Measurements from ENCODE around the gene PIAS4.

The PIAS4 gene

DNA sequence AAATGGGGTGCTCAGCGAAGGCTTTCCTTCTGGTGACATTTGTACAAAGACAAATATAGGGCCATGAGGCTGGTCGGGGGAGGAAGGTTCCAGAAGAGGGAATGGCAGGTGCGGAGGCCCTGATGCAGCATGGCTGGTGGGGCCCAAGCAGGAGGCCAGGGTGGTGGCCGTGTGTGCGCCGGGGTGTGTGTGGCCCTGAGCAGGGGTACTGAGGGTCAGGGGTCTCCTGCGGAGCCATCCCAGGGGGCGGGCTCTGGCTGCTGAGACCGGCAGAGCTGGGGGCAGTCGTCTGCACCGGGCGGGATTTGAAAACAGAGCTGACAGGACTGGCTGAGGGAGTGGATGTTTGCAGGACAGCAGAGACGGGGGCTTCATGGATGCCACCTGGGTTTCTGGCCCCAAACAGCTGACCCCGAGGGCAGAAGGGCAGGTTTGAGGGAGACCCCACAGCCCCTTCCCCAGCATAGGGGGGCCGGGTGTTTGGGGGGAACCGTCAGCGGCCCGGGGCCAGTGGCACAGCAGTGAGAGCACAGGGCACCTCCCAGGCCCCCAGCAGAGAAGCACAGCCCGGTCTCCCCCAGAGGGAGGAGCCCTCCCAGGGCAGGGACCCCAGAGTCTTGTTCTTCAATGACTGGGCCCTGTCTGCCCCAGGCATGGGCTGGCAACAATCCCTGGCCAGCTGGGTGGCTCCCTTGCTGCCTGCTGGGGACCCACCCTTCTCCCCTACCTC lies 11.4 kb downstream of the PIAS4 start:
- H3K27ac Mint-ChIP-seq: no peak overlapping the region

DNA sequence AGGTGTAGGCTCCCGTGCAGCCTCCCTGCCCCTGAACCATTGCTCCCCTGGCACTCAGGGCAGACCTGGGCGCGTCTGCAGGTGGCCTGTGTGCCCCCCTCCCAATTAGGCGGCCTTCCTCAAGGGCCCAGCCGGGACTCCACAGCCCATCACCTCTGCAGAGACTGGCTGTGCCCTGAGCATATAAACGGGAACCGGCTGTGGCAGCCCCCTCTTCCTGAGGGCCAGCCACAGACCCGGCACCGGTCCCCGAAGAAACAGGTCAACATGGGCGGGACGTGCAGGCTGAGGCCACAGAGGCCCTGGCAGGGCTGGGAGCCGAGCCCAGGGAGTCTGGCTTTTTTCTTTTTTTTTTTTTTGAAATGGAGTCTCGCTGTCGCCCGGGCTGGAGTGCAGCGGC lies 12.0 kb downstream of the PIAS4 start:
- Mint-ChIP-seq H3K4me3 (no peak overlapping the region), H3K36me3 (ENCODE audit: low read depth) (peaks cover 11% of the 10 kb centered on the region), H3K9me3 (no peaks in the 10 kb centered on the region), H3K4me1 (ENCODE audit: low read depth) (peaks cover 2% of the 10 kb centered on the region), H3K27me3 (ENCODE audit: low read depth) (no peaks in the 10 kb centered on the region), H3K27ac (no peak overlapping the region)

More for the DNA sequence above, 11.4 kb downstream of the PIAS4 start:
- H3K36me3 Mint-ChIP-seq (ENCODE audit: low read depth): peaks cover 9% of the 10 kb centered on the region
- H3K4me1 Mint-ChIP-seq (ENCODE audit: low read depth): peaks cover 2% of the 10 kb centered on the region
- no peaks in the 10 kb centered on the region for H3K9me3 Mint-ChIP-seq
- no peak overlapping the region for H3K4me3 Mint-ChIP-seq
- H3K27me3 Mint-ChIP-seq (ENCODE audit: low read depth): no peaks in the 10 kb centered on the region

DNA sequence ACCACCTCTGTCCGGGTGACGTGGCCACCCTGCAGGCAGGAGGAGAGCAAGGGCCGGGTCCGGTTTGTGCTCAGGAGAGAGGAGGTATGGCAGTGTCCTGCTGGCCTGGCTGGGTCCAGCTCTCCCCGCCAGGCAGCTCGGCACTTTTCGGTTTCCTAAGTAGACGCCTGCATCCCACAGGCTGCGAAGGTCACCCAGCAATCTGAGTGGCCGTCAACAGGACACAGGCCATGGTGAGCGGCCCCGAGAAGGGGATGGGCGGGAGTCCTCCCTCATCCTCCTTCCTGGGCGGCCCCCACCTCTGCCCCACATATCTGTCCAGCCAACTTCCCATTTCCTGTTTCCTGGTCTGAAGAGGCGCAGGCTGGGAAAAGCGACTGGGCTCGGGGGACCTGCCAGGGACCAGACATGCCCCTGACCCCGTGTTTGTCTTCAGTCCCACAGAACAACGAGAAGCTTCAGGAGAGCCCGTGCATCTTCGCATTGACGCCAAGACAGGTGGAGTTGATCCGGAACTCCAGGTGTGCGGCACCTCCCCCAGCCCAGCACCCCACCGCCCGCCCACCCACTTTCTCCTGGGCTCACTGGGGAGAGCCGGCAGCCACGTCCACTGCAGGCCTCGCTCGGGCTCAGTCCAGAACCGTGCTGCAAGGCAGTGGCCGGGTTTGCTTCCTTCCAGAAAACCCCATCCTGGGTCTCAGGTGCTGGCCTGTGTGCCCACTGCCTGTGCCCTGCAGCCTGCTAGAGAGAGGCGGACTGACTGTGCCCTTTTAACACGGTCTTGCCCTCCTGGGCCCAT lies 16.3 kb downstream of the PIAS4 start:
- Mint-ChIP-seq H3K27ac (no peak overlapping the region), H3K36me3 (ENCODE audit: low read depth) (peaks cover 17% of the 10 kb centered on the region), H3K4me3 (no peak overlapping the region), H3K27me3 (ENCODE audit: low read depth) (no peaks in the 10 kb centered on the region), H3K9me3 (no peaks in the 10 kb centered on the region), H3K4me1 (ENCODE audit: low read depth) (peaks cover 2% of the 10 kb centered on the region)

DNA sequence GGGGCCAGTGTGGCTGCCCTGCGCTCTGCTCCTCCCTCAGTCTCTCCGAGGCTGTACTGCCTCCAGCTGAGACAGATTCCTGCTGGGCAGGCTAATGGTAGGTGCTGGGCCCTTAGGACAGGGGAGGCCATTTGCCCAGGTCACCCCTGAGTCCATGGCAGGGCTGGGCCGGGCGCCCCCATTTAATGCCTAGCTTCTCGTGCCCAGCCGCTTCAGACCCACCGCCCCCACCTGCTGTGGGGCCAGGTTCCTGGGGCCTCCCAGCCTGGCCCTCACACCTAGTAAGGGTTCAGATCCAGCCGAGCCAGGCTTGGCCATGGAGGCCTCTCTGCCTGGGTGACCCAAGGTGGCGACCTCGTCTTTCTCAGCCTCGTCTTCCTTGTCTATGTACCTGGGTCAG lies 17.8 kb downstream of the PIAS4 start:
- Mint-ChIP-seq H3K4me3 (no peak overlapping the region), H3K4me1 (ENCODE audit: low read depth) (peaks cover 2% of the 10 kb centered on the region), H3K27ac (no peak overlapping the region), H3K36me3 (ENCODE audit: low read depth) (peaks cover 17% of the 10 kb centered on the region), H3K27me3 (ENCODE audit: low read depth) (no peaks in the 10 kb centered on the region), H3K9me3 (no peaks in the 10 kb centered on the region)

DNA sequence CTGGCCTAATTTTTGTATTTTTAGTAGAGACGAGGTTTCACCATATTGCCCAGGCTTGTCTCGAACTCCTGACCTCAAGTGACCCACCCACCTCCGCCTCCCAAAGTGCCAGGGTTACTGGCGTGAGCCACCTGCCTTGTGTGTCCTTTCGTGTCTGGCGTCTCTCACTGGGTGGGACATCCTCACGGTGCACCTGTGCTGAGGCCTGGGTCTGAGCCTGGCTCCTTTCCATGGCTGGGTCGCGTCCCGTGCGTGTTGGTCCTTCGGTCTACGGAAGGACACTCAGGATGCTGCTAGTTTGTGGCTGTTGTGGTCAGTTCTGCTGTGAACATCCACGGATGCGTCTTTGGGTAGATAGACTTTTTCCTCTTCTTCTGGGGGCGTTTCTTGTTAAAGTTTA lies 19.6 kb downstream of the PIAS4 start:
- H3K4me1 Mint-ChIP-seq (ENCODE audit: low read depth): no peaks in the 10 kb centered on the region
- no peak overlapping the region for H3K27ac Mint-ChIP-seq
- no peaks in the 10 kb centered on the region for H3K9me3 Mint-ChIP-seq
- peaks cover 8% of the 10 kb centered on the region for H3K36me3 Mint-ChIP-seq (ENCODE audit: low read depth)
- no peaks in the 10 kb centered on the region for H3K27me3 Mint-ChIP-seq (ENCODE audit: low read depth)
- no peak overlapping the region for H3K4me3 Mint-ChIP-seq

DNA sequence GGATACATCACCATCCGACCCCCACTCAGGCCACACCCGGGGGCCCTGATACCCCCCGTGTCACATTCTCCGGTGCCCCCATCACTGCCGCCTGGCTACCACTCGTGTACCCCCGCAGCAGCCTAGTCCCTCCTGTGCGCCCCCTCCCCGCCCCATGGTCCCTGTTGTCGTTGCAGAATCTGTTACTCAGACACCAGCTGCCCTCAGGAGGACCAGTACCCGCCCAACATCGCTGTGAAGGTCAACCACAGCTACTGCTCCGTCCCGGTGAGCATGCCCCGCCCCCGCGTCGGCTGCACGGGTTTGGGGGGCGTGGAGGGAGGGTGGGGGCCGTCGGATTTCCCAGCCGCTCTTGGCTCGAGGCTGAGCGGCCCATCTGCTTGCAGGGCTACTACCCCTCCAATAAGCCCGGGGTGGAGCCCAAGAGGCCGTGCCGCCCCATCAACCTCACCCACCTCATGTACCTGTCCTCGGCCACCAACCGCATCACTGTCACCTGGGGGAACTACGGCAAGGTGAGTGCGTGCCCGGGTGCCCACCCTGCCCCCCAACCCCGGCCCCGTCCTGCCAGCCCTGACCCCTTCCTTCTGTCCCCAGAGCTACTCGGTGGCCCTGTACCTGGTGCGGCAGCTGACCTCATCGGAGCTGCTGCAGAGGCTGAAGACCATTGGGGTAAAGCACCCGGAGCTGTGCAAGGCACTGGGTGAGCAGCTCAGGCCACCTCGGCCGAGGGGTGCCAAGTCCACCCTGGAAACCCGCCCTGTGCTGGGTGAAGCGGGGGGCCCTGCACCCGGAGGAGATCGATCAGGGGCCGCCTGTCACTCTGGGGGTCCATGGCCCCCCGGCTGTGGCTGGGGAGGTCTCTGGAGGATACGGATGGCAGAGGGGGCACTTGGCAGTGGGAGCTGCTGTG lies 21.1 kb downstream of the PIAS4 start:
- no peaks in the 10 kb centered on the region for H3K4me1 Mint-ChIP-seq (ENCODE audit: low read depth)
- H3K27ac Mint-ChIP-seq: no peak overlapping the region
- H3K9me3 Mint-ChIP-seq: no peaks in the 10 kb centered on the region
- H3K36me3 Mint-ChIP-seq (ENCODE audit: low read depth): peaks cover 8% of the 10 kb centered on the region
- no peak overlapping the region for H3K4me3 Mint-ChIP-seq
- H3K27me3 Mint-ChIP-seq (ENCODE audit: low read depth): no peaks in the 10 kb centered on the region

DNA sequence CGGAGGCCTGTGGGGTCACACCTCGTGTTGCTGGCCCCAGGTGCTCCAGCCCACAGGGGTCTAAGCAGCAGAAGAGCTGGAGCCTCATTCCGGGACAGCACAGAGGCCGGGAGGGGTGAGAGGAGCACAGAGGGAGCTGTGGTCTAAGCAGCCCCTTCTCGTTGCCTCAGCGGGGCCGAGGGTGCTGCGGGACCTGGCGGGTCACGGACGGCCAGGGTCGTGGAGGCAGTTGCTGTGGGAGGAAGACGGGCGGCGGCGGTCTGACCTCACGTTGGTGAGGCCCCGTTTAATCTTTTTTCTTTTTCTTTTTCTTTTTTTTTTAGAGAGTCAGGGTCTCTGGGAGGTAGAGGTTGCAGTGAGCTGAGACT lies 21.7 kb downstream of the PIAS4 start:
- Mint-ChIP-seq H3K4me3 (no peak overlapping the region), H3K4me1 (ENCODE audit: low read depth) (no peaks in the 10 kb centered on the region), H3K36me3 (ENCODE audit: low read depth) (peaks cover 8% of the 10 kb centered on the region), H3K27me3 (ENCODE audit: low read depth) (no peaks in the 10 kb centered on the region), H3K9me3 (no peaks in the 10 kb centered on the region), H3K27ac (no peak overlapping the region)

DNA sequence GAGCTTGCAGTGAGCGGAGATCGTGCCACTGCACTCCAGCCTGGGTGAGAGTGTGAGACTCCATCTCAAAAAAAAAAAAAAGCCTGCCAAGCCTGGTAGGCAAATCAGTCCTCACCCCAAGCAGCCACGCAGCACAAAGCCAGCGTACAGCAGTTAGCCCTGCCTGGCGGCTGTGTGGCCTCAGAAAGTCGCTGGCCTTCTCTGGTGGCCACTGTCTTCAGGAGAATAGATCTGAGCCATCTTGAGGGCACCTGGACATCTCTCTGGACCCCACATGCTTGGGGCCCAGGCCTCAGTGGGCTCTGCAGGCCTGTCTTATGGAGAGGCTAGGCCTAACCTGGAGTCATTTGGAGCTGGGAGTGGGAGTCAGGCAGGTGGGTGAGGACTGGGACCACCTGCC lies 23.0 kb downstream of the PIAS4 start:
- no peaks in the 10 kb centered on the region for H3K9me3 Mint-ChIP-seq
- H3K4me1 Mint-ChIP-seq (ENCODE audit: low read depth): no peaks in the 10 kb centered on the region
- H3K27me3 Mint-ChIP-seq (ENCODE audit: low read depth): no peaks in the 10 kb centered on the region
- no peak overlapping the region for H3K4me3 Mint-ChIP-seq
- no peak overlapping the region for H3K27ac Mint-ChIP-seq
- H3K36me3 Mint-ChIP-seq (ENCODE audit: low read depth): peaks cover 4% of the 10 kb centered on the region

DNA sequence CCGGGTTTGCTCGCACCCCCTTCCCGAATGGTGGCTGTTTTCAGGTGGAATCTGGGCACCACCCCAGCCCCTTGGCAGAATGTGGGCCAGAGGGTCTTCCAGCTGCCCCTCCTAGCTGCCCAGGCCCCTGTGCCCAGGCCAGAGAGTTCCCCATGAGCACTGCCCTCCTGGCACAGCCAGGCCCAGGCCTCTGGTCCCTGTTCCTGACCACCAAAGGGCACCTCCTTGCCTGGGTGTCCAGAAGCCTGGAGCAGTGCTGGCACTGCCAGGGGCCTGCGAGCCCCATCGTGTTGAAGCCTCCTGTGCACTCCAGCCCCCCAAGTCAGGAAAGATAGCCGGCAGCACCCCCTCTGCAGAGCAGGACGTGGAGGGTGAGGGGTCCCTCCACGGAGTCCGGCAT lies 23.4 kb downstream of the PIAS4 start:
- Mint-ChIP-seq H3K27ac (no peak overlapping the region), H3K4me3 (no peak overlapping the region), H3K27me3 (ENCODE audit: low read depth) (no peaks in the 10 kb centered on the region), H3K9me3 (no peaks in the 10 kb centered on the region), H3K36me3 (ENCODE audit: low read depth) (peaks cover 3% of the 10 kb centered on the region), H3K4me1 (ENCODE audit: low read depth) (no peaks in the 10 kb centered on the region)

DNA sequence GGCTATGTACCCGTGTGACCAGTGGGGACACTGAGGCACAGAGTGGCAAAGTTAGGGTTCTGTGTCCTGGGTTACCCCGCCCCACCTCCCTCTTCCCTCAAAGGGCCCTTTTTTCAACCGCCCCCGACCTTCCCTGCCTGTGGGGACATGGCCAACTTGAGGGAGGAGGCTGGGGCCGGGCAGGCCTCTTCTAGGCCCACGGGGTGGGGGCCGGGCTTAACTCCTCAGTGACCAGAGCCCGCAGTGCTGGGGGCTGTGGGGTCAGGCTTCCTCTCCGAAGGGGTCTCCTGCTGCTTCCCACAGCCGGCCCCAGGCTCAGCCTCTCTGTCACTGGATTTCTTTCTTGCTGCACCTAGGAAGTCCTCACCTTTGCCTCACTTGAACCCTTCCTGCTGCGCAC lies 23.9 kb downstream of the PIAS4 start:
- Mint-ChIP-seq H3K4me3 (no peak overlapping the region), H3K36me3 (ENCODE audit: low read depth) (peaks cover 3% of the 10 kb centered on the region), H3K27me3 (ENCODE audit: low read depth) (no peaks in the 10 kb centered on the region), H3K9me3 (no peaks in the 10 kb centered on the region), H3K27ac (no peak overlapping the region), H3K4me1 (ENCODE audit: low read depth) (no peaks in the 10 kb centered on the region)

DNA sequence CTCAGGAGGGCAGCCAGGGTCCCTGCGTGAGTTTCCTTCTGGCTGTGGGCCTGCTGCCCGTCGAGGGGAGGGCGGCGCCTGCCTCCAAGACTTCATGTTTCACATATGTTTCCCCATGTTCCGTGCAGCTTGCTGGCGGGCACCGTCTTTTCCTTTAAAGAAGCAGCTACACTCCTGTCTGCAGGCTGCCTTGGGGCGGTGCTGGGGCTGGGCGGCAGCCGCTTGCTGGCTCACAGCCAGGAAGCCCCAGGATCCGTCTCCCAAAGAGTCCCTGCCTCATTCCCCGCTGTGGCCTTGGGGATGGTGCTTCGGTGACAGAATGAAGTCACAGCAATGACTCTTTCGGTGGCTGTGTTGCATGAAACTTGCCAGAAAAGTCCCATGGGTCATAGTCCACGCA lies 24.9 kb downstream of the PIAS4 start:
- Mint-ChIP-seq H3K4me3 (no peak overlapping the region), H3K27ac (no peak overlapping the region), H3K27me3 (ENCODE audit: low read depth) (no peaks in the 10 kb centered on the region), H3K4me1 (ENCODE audit: low read depth) (no peaks in the 10 kb centered on the region), H3K36me3 (ENCODE audit: low read depth) (no peaks in the 10 kb centered on the region), H3K9me3 (no peaks in the 10 kb centered on the region)

DNA sequence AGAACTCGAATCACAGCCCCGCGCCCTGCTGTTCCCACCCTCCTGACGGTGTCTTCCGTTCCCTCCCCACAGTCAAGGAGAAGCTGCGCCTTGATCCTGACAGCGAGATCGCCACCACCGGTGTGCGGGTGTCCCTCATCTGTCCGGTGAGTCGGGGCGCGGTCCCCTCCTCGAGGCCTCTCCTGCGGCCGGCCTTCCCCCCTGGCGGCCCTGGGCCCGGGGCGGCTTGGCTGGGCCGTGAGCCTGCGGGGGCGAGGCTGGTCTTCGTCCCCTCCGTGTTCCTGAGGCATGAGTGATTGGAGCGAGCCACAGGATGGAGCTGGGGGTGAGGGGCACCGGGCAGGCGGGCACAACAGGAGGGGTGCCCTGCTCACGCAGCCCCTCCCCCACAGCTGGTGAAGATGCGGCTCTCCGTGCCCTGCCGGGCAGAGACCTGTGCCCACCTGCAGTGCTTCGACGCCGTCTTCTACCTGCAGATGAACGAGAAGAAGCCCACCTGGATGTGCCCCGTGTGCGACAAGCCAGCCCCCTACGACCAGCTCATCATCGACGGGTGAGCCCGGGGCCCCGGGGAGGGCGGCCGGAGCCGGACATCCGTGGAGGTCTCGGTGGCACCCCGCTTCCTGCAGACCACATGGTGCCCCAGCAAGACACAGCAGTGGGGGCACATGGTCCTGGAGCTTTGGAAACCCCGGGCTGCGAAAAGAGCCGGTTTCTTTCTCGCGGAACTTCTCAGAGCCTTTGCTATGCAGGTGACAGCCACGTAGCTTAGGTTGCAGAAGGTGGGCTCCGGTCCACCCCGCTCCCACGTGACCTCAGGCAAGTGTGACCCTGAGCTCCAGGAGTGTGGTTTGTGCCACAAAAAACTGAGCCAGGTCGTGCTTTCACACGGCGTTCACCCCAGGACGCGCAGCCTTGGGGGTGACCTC lies 25.8 kb downstream of the PIAS4 start:
- H3K27ac Mint-ChIP-seq: no peak overlapping the region
- no peaks in the 10 kb centered on the region for H3K4me1 Mint-ChIP-seq (ENCODE audit: low read depth)
- no peaks in the 10 kb centered on the region for H3K9me3 Mint-ChIP-seq
- peaks cover 2% of the 10 kb centered on the region for H3K36me3 Mint-ChIP-seq (ENCODE audit: low read depth)
- H3K4me3 Mint-ChIP-seq: no peak overlapping the region
- no peaks in the 10 kb centered on the region for H3K27me3 Mint-ChIP-seq (ENCODE audit: low read depth)

DNA sequence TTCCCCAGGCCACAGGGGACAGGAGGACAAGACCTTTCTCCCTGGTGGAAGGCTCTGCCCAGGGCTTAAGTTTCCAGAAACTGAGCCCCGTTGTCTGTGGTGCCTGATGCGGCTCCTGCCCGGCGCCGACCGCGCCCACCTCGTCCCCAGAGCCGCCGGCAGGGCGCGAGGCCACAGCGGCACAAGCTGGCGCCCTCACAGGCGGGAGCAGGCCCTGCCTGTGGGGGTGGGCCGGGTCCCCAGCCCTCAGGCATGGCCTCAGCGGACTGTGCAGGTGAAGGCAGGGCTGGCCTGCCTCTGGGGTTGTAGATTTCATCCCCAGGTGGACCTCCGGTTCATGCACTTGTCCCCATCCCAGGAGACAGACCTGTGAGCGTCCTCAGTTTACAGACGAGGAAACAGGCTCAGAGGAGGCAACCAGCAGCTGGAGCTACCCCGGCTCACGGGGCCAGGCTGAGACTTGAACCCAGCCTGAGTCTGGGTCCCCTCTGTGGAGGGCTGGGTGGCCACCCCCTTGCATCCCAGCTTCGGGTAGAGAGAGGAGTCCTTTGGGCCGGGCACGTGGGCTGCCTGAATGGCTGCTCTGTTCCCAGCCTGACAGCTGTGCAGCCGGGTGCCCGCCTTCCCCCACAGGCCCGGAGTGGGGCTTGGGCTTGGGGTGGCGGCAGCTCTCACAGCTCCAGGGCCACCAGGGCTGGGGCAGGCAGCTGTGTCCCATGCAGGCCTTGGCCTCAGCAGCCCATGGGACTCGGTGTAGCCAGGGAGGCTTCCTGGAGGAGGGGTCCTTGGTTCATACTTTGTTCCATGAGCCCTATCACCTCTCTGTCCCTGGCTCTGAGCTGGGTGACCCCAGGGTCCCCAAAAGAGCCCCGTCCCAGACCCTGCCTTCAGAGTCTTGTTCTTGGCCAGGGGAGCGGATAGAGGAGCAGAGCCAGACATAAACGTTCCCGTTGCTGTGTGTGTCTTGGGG lies 26.8 kb downstream of the PIAS4 start:
- no peak overlapping the region for H3K27ac Mint-ChIP-seq
- no peaks in the 10 kb centered on the region for H3K27me3 Mint-ChIP-seq (ENCODE audit: low read depth)
- no peaks in the 10 kb centered on the region for H3K9me3 Mint-ChIP-seq
- no peak overlapping the region for H3K4me3 Mint-ChIP-seq
- peaks cover 2% of the 10 kb centered on the region for H3K36me3 Mint-ChIP-seq (ENCODE audit: low read depth)
- H3K4me1 Mint-ChIP-seq (ENCODE audit: low read depth): no peaks in the 10 kb centered on the region

Measured in T-helper 1 cell treated with Interleukin-12 subunit alpha and Interleukin-12 subunit beta and Interleukin-4 antibody, amounts not matched to agents 30 μg/mL and 1 μg/mL, for 36 hours (primary cell).